ENCODE results near the gene AK1.

The AK1 gene

DNA sequence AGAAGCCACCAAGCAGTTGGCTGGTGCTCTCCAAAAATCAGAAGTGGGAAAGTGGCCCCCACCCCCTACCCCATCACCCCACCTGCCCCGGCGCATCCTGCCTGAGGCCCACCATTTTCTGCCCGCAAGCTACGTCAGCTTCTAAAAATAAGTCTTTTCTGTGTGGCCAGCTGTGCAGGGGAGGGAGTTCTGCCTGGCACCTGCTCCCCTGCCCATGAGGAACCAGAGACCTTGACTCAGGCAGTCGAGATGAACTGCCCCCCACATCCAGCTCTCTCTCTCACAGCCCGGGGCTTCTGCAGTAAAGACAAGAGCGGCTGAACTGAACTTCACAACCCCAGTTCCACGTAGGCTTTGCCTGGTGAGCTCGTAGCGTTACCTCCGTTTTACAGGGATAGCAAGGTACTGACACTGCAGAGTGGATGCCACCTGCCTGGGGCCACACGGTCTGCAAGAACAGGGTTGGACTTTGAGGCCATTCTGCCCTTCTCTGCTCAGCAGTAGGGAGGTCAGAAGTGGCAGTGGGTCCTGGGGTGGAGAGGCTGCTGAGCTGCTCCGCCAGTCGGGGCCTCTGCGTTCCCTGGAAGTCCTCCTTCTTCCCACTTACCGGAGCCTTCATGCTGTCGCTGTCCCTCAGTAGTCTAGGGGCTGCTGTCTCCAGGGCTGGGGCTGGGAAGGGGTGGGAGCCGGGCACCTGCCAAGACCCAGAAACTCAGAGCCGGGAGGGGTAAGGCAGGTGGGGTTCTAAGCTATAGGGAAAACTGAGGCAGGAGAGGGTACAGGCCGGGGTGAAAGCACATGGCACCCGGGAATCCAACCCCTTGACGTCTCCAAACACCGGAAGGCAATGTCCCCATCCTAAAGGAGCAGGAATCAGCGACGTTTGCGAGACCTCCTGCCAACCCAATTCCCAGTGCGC lies 38.6 kb upstream of the AK1 start:
- no peak for TF ChIP-seq CTCF (IDR thresholded peaks at IDR 0.05; ENCODE audit: low read depth, low read length)
- H3K4me3 ChIP-seq (ENCODE audit: low read depth, low read length), result peak overlapping the region; percentile 75

GRCh38 chr9:127915325-127915752 lies 37.9 kb upstream of the AK1 start:
- no peak overlapping the region for H3K4me3 ChIP-seq (ENCODE audit: low read depth, low read length)
- no peak for TF ChIP-seq CTCF (IDR thresholded peaks at IDR 0.05; ENCODE audit: low read depth, low read length)

GRCh38 chr9:127913682-127914081 lies 36.2 kb upstream of the AK1 start:
- H3K4me3 ChIP-seq (ENCODE audit: low read depth, low read length), result no peak overlapping the region
- no peak for TF ChIP-seq CTCF (IDR thresholded peaks at IDR 0.05; ENCODE audit: low read depth, low read length)

DNA sequence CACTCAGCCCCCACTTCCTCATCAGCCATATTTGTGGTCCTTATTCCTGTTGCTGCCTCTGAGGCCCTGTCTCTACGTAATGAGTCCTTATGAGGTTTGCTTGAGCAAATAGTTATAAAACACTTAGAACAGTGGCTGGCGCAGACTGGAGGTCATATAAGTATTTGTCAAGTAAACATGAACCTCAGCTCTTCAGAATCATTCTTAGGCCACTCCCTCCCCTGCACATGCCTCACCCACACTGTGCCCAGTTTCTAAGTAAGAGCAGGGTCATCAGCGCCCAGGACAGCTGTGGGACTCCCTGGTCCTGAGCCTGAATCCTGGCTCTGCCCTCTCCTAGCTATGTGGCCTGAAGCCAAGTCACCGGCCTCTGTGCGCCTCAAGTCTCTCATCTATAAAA lies 35.4 kb upstream of the AK1 start:
- no peak overlapping the region for H3K4me3 ChIP-seq (ENCODE audit: low read depth, low read length)
- no peak for TF ChIP-seq CTCF (IDR thresholded peaks at IDR 0.05; ENCODE audit: low read depth, low read length)

DNA sequence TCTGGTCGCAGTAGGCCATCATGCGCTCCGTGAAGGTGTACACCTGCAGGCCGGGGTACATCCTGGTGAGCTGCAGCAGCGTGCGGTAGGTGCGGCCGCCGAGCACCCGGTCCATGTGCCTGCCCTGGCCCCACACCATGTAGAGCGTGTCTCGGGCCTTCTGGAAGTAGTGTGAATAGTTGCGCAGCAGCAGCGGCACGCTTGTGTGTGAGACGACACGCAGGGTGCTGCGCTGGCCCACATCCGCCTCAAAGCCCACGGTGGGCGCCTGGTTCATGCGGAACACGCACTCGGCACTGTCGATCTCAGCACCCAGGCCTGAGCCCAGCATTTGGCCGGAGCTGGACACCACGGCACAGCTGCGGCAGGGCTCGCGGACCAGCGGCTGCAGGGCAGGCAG lies 34.8 kb upstream of the AK1 start:
- H3K4me3 ChIP-seq (ENCODE audit: low read depth, low read length), result no peak overlapping the region
- TF ChIP-seq CTCF (IDR thresholded peaks at IDR 0.05; ENCODE audit: low read depth, low read length), result no peak

DNA sequence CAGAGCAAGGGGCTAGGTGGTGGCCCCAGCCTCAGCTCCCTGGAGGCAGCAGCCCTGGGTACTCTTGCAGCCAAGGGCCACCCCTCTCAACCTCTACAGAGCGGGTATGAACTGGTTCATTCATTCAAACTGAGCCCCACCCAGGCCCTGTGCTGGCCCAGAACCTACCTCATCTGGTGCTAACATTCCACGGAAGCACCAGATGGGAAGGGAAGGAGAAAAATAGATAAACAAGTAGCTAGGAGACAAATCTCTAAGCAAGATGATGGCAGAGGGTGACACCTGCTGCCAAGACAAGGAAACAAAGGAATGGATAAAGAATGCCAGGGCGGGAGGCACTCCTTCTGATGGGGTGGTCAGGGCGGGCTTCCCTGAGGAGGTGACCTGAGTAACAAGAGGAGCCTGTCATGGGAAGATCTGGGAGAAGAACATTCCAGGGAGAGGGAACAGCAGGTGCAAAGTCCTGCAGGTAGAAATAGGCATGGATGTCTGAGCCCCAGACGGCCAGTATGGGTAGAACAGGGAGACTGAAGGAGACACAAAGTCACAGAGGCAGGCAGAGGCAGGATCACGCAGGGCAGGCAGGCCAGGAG lies 33.2 kb upstream of the AK1 start:
- H3K4me3 ChIP-seq (ENCODE audit: low read depth, low read length), result no peak overlapping the region
- TF ChIP-seq CTCF (IDR thresholded peaks at IDR 0.05; ENCODE audit: low read depth, low read length), result no peak

- H3K4me3 ChIP-seq (ENCODE audit: low read depth, low read length), result no peak overlapping the region
- TF ChIP-seq CTCF (IDR thresholded peaks at IDR 0.05; ENCODE audit: low read depth, low read length), result no peak
These were observed 32.4 kb upstream of the AK1 start for GRCh38 chr9:127909839-127910273.

All from WI38 (cell line).